ENCODE measurements around the gene STMN3.

STMN3 gene

DNA sequence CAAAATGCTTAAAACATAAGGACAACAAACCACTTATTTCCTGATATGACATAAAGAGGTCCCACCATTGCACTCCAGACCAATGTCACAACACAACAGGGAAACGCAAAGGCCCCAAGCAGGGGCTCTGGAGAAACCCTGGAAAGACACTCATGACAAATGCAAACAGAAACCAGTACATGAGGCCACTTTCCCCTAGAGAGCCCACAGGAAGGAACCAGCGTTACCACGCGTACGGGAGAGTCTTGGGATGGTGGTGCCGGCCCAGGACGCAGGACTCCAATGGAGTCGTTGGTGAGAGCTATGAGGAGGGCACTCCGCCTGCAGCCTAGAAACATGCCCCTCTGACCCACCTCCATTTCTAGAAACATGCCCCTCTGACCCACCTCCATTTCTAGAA is 46.5 kb downstream of the STMN3 start:
- no peak for DNase-seq

GRCh38 chr20:63602321-63602720 is 50.9 kb downstream of the STMN3 start:
- DNase-seq: no peak

- peak; percentile 50 to 70 for DNase-seq
Observed at GRCh38 chr20:63601679-63602078, 51.5 kb downstream of the STMN3 start.

GRCh38 chr20:63599396-63600050 is 53.7 kb downstream of the STMN3 start:
- DNase-seq: no peak

DNA sequence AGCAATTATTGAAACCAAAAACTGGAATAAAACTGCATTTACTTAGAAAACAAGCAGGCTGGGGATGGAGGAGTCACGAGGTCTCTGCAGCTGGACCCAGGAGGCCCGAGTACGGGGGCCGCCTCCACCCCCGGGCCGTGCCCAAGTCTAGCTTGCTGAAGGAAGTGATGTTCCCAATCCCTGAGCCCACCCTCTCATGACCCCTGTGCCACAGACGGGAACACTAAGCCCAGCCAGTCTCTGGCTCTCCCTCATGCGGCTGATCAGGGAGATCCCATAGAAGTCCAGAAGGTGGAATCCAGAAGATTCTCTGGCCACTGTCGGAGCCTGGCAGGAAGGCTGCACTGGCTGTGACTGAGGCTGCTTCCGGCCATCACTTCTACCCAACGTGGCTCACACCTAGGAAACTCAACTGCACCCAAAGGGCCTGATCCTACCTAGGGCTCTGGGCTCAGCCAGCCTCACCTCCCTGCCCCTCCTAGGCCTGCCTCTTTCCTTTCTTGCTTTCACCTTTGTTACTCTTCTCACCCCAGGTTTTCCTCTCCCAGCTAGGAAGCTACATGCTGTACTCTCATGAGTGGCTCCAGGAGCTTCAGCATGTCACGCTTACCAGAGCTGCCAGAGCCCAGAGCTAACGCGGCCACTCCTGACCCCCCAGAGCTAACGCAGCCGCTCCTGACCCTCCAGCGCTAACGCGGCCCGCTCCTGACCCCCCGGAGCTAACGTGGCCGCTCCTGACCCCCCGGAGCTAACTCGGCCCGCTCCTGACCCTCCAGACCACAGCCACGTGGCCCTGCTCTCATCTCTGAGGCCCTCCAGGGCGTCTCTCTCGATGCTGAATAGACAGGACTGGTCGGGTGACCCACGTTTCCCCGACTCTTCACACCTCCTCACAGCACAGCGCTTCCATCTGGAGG is 54.5 kb downstream of the STMN3 start:
- no peak for DNase-seq

DNA sequence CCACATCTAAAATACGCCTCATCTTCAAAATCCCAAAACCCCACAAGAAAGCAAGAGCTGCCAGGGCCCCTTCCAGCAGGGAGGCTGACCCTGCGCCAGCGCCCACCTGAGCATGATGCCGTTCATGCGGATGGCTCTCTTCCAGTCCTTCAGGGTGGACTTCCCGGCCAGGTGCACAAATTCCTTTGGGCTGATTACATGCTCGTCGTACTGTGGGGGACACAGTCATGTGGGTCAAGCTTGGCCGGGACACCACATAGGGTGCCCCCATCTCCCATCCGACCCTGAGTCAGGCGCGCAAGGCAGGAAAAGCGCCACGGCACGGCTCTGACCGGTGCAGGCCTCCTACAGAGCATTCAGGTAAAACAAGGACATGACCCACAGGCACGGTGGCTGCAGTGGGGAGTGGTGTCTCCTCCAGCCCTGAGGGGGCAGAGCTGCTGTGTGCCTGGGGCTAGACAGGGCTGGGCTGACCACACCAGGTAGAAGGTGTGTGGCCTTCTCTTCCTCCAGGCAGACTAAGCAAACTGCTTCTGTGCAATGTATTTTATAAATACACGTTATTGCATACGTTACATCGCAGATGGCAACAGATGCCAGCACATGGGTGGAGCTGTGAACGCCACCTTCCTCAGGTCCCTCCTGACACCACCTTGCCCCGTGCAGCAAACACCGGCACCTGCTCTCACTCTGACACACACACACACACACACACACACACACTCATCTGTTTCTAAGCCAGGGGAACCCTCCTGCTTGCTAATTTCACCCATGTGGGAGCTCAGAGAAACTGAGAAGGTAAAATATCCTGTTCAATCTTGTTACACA is 55.4 kb downstream of the STMN3 start:
- DNase-seq: no peak

- DNase-seq: no peak
Observed at GRCh38 chr20:63596423-63596822, 56.8 kb downstream of the STMN3 start.

DNA sequence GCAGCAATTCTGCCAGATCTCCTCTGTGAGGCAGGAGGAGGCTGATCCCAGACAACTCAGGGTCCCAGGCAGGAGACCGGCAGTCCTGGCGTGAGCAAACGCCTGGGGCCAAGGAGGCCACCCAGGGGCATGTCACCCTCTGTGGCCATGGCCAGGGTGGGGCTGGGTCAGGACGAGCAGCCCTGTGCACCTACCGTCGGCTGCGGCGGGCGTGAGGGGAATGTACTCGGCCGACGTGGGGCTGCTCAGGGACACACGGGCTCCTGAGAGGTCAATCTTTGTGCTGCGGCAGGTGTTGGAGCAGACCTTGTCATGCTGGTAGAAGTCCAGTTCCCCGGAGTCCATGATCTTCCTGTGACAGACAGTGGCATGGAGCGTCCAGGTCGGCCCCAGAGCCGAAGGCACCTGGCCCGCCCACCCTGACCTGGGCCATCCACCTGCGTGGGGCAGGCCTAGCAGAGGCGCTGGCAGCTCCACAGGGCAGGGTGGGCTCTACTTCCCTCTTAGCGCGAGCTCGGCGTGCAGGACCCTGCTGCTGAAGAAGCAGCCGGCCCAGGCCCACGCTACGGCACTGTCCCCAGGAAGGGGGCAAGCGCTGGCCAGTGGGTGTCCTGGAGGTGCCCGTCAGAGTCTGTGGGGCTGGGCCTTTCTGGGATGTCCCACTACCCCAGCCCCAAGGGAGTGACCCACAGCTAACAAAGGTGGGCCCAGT is 57.7 kb downstream of the STMN3 start:
- no peak for DNase-seq

GRCh38 chr20:63594043-63594561 is 59.1 kb downstream of the STMN3 start:
- DNase-seq: no peak

DNA sequence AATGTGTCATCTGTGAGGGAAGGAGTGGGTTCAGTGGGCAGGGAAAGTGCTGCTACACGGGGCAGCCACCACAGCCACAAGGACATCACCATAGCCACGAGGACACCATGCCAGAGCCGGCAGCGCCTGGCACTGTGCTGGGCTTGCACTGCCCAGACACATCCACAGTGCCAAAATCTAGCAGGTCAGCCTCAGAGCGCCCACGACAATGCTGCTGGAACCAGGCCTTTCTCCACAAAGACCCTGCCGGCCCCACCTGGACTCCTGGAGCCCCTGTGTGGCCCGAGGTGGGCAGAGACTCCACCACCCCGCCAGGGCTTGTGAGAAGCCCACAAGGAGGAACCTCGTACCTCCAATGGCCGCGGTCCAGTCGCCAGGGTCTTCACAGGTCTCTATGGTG is 60.6 kb downstream of the STMN3 start:
- no peak for DNase-seq

- no peak for DNase-seq
Observed at GRCh38 chr20:63591786-63592355, 61.4 kb downstream of the STMN3 start.

DNA sequence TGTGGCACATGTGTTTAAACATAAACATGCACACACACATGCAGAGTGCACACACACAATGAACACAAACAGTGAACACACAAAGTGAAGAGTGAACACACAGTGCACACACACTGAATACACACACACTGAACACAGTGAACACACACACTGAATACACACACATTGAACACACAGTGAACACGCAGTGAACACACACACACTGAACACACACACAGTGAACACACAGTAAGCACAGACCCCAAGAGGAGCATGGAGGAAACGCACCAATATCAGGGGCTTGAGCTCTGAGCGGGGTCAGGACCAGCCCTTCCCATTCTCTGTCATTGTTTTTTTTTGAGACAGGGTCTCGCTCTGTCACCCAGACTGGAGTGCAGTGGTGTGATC is 62.1 kb downstream of the STMN3 start:
- DNase-seq: no peak

DNA sequence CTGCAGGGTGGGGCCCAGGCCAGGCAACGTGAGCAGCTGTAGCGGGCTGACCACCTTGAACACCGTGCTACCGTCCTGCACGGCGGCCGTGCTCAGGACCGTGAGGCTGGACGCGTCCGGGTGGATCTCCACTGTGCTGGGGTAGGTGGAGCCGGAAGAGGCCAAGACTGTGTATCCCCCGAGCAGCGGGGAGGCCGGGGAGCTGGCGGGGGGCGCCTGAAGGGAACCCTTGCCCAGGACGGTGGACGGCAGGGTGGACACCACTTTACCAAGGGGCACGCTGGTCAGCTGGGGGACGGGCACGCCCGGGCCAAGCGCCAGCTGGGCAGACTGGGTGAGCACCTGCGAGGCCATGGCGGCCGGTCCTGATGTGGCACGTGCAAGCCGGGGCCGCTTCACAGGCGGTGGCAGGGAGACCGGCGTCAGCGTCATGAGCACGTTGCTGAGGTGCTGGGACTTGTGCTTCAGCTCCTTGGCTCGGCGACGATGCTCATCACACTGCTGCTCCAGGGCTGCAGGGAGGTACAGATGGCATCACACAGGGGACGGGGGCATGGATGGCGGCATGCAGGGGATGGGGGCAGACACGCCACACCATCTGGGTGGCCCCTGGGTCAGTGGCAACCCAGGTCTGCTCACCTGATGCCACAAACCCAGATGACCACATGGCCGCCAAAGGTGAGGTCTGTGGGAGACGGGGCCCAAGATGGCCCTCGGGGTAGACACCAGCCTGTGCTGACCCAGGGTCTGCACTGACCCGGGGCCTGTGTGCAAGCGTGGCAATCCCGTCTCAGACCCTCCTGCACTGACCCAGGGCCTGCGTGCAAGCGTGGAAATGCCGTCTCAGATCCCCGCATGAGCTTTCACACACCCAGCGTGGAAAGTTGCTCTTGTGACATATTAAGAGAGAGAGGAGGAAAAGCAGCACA is 62.7 kb downstream of the STMN3 start:
- no peak for DNase-seq
